ENCODE results near the gene SLC38A2.
"Not testable (repeated sequence)": the region's sequence is repeated elsewhere in the genome, so short reads cannot be mapped to it uniquely, and the experiment has no call there.

SLC38A2 gene

DNA sequence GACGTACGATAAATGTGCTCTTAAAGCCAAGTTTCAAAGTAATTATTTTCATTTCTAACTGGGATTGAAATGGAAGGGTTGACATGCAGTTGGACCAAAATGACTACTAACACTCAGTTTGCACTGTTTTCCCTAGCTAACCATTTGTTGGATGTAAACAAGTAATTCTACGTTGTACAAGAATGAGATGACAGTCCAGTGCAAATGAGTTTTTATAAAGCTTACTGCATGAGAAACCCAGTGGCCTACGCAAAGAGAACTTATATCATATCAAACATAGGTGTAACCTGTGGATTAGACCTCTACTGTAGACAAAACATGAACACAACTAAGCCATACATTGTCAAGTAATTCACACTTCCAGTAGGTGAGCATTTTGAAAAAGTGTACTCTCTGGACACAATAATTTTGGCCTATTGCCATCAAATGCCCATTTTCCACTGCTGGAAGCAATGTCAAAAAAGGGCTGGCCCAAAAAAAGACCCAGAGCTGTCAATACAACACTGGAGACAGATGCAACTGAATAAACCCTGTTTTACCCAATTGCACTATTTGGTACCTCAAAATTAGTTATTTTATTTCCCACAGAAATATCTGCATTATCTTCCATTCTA is 12.8 kb downstream of the SLC38A2 start:
- no peak for DNase-seq

DNA sequence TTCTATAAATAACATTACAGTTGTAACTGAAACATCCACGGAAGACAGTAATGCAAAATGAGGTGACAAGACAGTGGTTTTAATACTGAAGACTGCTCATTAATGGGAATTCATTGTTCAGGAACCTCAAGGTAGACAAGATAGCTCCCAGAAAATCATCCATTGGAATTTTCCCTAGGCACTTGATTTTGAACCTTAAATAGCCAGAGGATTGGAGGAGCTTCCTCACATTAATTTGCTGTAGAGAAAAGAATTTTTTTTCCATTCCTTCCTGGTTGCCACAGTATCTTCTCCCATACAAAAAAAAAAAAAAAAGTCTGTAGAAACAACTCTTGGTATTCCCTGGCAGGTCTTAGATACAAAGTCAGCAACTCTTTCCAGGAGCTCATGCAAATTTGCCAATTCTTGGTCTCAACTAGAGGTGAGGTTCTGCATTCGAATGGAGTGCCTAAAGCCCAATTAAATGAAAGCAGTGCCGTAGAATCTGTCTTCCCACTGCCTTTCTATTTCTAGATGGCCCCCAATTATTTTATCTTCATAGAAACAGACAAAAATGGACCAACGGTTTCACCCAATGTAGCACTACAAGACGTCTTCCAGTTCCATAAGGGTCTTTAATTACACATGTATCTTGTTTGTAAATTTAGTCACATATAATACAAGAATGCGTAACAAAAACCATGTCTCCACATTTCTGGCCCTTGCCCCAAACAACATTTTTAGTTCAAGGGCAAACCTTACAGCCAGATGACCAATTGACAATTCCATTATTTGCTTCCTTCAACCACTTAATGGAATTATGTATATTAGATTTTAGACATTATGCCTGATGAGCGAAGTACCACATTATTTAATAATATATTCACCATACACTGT is 13.5 kb downstream of the SLC38A2 start:
- DNase-seq = no peak

DNA sequence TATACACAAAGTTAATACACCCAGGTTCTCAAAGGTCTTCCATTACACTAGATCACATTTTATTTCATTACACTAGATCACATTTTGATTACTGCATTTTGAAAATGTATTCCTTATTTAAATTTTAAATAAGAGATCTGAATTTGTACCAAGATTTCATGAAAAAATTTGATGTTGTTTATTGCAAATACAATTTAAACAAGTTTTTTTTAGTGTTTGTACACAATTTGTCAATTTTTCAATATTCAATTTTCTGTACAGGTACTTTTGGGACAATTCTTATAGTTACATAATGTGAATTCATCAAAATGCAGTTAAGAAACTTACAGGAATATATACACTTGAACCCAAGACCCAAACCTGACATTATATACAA is 14.3 kb downstream of the SLC38A2 start:
- DNase-seq = no peak

DNA sequence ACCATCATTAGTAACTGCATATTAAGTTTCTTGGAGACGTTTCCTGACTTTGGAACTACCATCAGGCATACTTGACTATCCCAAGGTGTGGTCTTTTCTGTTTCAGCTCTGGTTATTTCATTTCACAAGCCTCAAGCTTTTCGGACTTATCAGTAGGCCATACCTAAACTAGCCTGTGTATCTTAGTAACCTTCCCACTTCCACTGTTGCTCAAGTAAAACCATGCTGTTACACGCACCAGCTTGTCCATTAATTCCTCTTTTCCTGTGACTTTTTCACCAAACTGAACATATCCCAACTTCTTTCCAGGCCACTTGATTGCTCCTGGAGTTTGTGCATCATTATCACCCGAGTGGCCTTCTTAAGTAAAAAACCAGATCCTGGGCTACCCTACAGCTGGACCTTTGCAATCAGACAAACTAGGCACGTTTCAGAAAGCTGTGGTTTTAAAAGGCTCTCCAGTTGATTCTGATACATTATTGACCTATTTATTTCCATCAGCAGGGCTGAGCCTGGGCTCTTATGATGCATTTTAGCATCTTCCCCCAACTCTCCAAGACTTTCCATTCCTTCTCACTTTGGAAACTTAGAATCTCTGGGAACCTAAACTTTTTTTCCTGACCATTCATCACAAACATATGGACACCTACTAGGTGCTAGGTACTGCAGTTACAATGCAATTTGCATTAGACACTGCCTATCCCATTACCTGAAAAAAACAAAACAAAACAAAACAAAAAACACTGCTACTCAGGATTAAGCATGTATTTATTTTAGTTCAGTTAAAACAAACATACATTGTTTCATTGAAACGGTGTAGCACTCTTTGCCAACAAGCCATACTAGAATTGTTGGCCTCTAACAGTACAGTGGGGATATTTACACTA is 14.9 kb downstream of the SLC38A2 start:
- peak; percentile 70 for DNase-seq

DNA sequence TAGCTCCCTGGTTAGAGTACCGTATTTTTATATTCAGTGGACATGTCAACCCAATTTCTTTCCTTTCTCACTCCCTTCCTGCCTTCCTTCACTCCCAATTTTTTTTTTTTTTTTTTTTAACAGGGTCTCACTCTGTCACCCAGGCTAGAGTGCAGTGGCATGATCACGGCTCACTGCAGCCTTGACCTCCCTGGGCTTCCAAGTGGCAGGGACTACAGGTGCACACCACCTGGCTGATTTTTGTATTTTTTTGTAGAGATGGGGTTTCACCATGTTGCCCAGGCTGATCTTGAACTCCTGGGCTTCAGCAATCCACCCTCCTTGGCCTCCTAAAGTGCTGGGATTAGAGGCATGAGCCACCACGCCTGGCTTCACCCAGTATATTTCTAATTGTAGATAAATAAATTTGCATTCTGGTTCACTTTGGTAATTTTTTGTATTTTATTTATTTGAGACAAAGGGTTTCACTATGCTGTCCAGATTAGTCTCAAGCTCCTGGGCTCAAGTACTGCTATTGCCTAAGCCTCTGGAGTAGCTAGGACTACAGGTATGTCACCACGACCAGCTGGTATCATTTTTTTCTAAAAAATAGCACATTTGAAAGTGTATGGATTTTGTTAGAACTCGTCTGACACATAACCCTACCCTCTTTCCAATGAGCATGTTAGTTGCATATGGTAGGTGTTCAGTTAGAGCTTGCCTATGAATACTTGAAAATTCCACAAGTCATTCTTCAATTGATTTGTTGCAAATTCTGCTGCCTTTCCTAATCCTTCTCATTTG is 15.7 kb downstream of the SLC38A2 start:
- DNase-seq = no peak

DNA sequence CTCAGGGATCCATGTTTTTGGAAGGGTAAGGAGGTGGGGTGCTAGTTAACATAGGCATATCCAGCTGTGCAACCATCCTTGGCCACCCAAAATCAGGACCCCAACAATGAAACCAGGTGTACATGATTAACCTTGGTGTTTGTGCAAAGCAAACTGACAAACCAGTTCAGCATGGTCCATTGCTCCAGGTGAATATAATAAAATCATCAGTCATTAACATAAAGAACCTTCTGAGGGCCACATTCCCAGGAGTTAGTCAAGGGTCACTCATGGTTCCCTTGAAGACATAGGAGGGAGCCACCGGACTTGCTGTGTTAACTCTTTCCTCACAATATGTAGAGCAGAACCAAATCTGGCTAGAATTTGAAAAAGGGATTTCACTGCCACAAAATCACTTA is 17.8 kb downstream of the SLC38A2 start:
- DNase-seq = no peak

DNA sequence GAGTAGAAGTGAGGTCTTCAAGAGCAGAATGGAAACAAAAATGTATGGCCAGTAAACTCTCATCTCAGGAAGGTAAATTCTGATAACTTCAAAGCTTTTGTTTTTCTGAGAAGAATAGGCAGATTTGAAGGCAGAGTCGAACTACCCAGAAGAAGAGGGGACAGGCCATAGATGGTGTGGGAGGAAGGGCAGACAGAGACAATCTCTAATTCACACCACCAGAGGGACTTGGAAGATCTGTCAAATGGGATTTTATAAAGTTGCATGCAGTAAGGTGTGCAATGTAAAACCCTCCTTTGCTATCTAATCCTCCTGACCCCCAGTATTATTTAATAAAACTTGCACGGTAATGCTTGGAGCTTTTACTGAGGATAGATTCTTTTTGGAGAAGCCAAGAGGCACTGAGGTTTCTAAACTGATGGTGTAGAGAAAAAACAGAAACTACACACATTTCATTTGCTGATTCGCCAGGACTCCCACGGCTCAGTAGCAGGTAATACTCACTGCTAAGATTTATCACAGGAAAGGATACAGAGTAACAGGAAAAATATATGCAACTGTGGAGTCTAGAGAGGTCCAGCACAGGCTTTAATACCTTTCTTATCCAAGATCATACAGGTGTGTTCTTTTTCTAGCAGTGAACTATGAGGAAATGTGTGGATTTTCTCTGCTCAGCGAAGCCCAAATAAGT is 18.3 kb downstream of the SLC38A2 start:
- no peak for DNase-seq

DNA sequence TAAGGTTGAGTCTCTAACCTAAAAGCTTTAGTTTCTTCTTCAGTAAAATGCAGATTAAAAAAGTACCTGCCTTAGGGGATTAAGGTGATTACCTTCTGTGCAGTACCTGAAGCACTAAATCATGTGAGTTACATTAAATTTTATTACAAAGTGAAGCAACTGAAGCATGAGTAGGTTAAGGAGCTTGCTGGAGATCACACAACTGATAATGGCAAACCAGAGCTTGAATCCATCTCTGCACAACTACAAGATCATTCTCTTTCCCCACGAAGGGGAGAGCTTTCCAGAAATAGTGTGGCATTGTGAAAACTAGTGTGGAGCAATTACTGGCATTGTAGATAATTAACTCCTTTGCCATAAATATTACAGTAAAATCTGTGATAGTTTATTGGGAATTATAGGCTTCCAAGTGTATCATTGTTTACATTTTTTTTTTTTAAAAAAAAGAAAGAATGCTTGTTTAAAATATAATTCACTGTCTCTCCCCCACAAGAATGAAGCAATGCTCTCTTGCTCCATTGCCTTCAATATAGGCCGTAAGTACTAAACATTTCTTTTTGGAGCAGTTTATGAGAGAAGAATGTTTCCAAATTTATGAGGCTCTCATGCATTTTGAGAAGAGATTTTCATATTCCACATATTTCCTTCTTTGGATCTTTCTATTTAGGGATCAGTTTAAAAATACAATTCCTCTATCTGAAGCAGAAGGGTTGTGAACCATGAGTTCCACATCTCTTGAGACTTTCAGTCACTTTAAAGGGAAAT is 20.5 kb downstream of the SLC38A2 start:
- DNase-seq = no peak

DNA sequence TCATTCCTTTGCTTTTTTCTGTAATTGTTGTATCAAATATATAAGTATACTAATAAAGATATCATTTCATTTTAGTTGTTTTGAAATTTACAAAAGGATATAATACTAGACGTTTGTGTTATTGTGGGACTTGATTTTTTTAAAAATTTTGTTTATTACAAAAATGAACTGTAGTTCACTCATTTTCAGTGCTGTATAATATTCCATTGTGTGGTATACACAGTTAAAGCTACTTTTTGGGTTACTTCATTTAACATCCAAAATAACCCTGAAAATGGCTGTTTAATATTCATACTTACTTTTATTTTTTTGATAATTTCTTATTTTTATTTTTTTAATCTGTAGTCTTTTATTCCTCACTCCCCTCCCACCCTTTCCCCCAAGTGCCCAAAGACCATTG is 21.4 kb downstream of the SLC38A2 start:
- no peak for DNase-seq

DNA sequence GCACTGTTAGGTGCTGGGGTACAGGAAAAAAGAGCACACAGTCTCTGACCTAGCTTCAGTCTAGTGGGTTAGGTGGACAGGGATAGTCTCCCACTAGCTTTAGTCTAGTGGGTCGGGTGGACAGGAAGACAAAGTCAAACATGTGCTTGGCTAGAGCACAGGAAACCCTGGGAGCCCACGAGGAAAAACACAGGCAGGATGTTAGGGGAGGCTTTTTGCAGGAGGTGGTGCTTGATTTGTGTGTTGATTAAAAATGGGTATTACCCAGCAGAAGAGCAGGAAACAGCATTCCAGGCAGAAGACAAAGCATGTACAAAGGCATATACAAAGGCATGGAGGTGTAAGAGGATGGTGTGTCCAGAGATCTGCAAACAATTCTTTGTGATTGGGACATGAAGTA is 23.3 kb downstream of the SLC38A2 start:
- no peak for DNase-seq

DNA sequence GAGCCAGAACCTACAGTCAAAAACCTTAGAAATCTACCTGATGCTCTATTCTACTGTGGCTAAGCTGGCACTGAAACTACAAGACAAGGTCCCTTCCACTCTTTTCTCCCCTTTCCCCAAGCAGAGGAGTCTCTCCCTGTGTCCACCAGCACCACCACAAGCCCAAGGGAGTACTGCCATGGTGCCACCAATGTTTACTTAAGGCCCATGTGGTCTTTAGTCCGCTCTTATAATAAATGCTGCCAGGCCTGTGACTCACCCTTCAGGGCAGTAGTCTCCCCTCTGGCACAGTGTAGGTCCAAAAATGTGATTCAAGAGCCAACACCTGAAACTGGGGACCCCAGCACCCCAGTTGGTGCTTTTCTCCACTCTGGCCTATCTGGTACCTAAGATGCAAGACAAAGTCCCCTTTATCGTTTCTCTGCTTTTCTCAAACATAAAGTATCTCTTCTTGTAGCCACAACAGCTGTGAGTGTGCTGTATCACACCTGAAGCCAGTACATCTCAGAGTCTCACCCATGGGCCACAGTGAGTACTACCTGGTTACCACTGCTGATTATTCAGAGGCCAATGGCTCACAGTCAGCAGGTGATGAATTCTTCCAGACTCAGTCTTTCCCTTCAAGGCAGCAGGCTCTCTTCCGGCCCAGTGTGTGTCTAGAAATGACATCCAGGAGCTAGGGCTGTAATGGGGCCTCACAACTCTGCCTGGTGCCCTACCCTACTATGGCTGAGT is 29.3 kb downstream of the SLC38A2 start:
- no peak for DNase-seq

DNA sequence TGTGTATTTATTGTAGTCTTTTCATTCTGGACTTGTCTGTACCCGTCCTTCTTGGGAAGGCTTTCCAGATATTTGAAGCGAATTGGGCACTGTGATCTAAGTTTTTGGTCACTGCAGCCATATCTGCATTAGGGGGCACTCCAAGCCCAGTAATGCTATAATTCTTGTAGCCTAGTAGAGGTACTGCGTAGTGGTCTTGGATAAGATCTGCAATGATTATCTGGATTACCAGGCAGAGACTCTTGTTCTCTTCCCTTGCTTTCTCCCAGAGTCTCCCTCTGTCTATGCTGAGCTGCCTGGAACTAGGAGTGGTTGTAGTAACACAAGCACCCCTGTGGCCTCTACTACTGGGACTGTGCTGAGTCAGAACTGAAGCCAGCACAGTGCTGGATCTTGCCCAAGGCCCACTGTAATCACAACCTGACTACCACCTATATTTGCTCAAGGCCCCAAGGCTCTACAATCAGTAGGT is 30.0 kb downstream of the SLC38A2 start:
- DNase-seq = peak; percentile 53

DNA sequence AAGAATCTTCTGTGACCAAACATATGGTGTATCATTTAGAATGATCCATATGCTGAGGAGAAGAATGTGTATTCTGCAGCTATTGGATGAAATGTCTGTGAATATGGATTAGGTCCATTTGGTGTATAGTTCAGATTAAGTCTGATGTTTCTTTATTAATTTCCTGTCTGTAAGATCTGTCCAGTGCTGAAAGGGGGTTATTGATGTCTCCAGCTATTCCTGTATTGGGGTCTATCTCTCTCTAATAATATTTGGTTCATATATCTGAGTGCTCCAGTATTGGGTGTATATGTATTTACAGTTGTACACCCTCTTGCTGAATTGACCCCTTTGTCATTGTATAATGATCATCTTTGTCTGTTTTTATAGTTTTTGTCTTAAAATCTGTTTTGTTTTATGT is 33.5 kb downstream of the SLC38A2 start:
- no peak for DNase-seq

DNA sequence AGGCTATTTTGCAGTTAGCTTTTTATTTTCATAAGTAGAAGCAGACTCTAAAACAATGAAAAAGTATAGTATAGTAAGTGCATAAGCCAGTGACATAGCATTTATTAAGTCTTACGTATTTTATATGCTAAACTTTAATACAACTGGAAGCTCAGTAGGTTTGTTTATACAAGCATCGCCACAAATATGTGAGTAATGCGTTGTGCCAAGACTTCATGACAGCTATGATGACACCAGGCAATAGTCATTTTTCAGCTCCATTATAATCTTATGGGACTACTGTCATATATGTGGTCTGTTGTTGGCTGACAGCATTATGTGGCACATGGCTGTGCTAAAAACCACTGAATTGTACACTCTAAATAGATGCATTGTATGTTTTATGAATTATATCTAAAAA is 40.3 kb downstream of the SLC38A2 start:
- peak; percentile 88 for DNase-seq

DNA sequence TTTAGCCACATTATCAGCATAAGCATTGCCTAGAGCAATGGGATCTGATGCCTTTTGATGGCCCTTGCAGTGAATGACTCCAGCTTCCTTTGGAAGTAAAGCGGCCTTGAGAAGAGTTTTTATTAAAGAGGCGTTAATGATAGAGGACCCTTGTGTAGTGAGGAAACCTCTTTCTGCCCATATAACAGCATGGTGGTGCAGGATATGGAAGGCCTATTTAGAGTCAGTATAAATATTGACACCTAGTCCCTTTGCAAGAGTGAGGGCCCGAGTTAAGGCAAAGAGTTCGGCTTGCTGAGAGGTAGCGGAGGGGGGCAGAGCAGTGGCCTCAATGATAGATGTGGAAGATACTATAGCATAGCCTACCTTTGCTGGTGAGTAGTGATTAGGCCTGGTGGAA is 47.5 kb downstream of the SLC38A2 start:
- DNase-seq = not testable (repeated sequence)

DNA sequence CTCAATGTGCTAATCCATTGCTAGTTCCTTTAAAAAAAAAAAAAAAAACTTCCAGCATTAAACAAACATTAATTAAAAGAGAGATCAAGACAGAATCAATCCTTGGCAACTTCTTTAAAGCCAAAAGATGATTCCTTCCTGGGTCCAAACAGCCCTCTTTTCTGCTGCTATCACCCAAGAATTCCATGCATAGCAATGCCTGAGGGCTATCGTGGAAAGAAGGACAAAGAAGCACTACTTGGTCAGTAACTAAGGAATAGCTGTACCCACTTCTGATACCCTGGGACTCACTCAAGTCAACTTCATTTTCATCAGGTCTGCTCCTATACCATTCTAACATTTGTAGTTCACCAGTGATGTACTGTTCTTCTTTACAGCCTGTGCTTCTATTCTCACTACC is 51.8 kb downstream of the SLC38A2 start:
- DNase-seq = no peak

DNA sequence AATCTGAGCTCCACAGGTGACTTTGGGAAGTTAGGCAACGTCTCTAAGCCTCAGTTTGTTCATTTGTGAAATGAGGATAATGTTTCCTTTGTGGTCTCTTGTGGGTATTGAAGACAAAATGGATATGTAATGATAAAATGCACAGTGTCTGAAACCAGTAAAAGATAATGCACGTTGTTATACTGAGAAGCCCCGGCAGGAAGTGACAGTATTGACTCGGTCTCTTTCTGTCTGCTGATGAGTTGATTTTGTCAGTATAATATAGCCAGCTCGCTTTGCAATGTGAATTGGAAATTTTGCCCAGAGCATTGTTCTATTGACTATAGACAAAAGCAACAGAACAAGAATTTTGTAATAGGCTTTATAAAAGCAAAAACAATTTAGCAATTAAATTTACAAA is 54.5 kb downstream of the SLC38A2 start:
- no peak for DNase-seq
